HL-60 (cell line): Measurements from ENCODE around the gene ANKRD33B.

Source experiments
- CTCF ChIP-seq: IDR thresholded peaks from one replicate; pipeline ENCODE4 v1.5.1; 2011; ENCODE audit warnings: low read length, control low read depth, inconsistent platforms; ENCODE audit not compliant: insufficient read depth
- GABPA ChIP-seq: IDR thresholded peaks from 2 replicates; pipeline ENCODE4 v1.6.1; 2012; ENCODE audit warnings: low read depth
- POLR2AphosphoS5 ChIP-seq: IDR thresholded peaks from 2 replicates; pipeline ENCODE4 v1.6.1; 2012; ENCODE audit warnings: low read depth
- REST ChIP-seq: IDR thresholded peaks from 2 replicates; pipeline ENCODE4 v1.6.1; 2012; ENCODE audit warnings: low read depth; ENCODE audit not compliant: insufficient replicate concordance
- SPI1 ChIP-seq: IDR thresholded peaks from 2 replicates; pipeline ENCODE4 v1.6.1; 2012; ENCODE audit warnings: low read depth, mild to moderate bottlenecking, borderline replicate concordance

- TF ChIP-seq CTCF (no peak), REST (no peak), POLR2AphosphoS5 (no peak), GABPA (no peak), SPI1 (no peak)
Measured at GRCh38 chr5:10536511-10536910, 27.4 kb upstream of the ANKRD33B start.
